Skeletal muscle cell (primary cell): Measurements from ENCODE around the gene TIGAR.

ENCODE experiments used
- DNase-seq: peaks from one replicate; pipeline ENCODE4 v3.0.0-alpha.2; 2010; ENCODE audit warnings: low read depth
- H3K4me3 ChIP-seq: 2 replicates; pipeline ENCODE4 v1.5.1; 2011; ENCODE audit warnings: low read depth, mild to moderate bottlenecking, control low read depth, low read length, moderate library complexity

The TIGAR gene

DNA sequence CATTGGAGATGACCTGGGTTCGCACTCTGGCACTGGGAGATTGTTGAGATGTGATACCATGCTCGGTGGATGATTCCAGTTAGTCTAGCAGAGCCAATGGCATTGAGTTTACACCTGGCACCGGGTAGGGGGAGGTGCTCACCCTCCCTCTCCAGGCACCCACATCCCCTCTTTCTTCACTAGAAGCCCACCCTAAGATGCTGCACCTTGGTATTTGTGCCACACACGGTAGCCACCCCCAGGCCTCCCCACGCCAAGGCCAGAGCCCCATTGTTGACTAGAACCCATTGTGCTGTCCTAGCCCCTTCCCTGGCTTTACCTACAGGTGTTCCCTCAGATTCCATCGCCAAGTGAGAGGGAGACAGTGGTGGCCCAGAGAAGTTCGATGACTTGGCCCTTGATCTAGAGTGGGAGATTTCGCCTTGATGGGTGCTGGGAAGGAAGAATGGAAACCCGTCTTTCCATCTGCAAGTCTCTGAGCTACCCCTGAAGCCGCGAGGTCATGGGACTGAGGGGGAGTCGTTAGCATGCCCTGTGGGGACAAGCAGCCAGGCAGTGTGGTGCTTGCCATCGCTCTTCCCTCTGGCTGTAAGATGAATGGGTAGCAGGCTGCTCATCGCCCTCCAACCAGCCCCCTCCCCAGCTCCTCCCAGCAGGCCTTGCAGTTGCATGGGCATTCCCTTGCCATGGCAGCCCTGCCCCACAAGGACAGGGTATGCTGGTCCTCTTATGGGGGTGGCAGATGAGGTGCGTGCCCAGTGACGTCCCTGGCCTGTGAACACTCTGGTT is 38.7 kb upstream of the TIGAR start:
- DNase-seq, result no peak
- no peak overlapping the region for H3K4me3 ChIP-seq

DNA sequence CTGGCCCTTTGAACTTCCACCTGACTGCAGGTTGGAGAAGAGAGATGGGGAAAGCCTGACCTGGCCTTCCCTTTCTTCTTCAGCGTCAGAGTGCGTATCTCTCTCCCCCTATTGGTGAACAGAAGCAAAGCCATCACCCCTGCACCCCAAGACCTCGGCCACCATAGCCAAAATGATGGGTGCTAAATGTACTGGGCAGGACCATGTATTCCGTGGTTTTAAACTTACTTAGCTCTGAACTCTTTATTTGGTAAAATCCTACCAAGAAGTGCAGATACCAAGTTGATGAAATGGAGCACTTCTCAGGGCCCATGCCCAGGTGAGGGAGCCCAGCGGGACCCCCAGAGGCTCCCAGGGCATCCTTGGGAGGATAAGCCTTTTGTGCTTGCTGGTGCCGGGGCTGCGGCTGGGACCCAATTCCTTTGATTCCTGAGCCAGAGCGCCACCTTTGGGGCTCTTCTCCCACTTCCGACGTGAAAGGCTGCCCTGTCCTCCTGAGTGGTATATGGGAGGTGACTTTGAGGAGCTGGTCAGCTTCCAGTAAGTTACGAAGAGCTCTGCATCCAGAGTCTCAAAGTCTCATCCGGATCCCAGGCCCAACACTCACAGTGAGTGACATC is 38.0 kb upstream of the TIGAR start:
- no peak for DNase-seq
- no peak overlapping the region for H3K4me3 ChIP-seq

DNA sequence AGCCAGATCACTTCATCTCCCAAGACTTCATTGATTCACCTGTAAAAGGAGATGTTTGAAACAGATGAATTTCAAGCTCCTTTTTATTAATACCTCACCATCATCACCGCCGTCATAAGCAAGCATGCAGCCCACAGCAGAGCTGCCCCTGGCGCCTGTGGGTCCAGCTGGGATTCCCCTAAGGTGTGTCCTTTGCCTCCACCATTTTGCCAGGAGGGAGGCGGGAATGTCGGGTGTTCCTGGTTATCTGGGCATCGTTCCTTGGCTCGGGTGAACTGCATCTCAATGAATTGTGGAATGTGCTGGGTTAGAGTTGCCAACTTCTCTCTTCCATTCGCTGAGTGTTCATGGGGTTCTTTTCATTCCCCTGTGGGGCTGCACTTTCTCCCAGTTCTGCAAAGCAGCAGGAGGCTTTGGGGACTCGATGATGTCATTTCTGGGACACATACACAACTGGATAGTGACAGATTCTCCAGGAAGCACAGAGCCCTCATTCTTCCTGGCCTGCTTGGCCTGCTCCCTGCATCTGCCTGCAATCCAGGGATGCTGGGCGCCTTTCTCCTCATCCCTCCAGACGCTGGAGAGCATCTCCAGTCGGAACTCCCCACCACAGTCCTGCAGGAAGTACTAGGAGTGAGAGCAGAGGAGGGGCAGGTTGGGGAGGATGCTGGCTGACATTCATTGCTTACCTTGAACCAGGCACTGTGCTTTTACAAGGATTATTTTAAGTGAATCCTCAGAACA is 37.3 kb upstream of the TIGAR start:
- no peak for DNase-seq
- no peak overlapping the region for H3K4me3 ChIP-seq

DNA sequence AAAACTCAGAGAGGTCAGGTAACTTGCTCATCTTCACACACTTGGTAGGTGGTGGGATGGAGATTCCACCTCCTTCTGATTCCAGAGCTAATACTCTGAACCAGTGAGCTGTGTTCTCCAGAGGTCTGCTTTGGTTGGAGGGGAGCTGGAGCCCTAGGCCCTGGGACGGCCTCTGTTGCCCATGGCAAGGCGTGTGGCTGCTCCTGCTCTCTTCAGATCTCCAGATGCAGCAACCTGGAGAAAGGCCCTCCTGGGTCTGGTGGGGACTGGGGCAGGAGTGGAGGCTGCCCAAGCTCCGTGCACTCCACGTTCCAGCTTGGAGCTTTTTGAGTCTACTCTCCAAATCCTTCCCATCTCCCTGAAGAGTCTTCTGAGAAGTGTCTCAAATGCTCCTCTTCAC is 36.7 kb upstream of the TIGAR start:
- DNase-seq, result no peak
- no peak overlapping the region for H3K4me3 ChIP-seq

DNA sequence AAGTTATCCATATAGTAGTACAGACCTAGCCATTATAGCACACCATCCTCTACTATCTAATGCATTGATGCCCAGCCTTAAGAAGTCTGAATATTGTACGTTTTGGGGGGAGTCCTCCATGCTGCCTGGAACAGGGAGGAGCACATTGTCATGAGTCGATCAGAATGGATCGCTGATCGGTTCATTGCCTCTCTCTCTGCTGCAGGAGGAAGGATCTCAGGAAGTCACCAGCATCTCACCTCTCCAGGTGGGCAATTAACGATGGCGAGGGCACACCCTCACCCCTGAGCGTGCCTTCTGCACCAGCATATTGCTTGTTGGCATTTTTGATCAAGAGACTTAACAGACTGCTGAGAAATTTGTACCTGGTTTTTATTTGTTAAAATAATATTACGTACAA is 35.9 kb upstream of the TIGAR start:
- H3K4me3 ChIP-seq, result no peak overlapping the region
- DNase-seq, result no peak

DNA sequence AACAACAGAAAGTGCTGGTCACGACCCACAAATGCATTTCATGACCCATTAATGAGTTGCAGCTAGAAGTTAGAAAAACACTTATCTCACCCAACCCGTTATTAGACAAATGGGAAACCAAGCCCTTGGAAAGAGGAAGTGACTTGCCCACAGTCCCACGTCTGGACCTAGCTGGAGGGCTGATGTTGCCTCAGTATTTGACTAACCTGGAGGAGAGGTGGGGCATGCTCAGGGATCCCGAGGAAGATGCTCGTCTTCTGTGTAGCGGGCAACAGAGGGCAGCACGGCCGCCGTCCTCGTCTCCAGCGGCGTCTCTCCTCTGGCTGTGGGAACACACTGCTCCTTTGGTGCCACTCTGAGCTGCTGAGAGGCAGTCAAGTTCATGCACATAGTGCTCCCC is 34.8 kb upstream of the TIGAR start:
- no peak overlapping the region for H3K4me3 ChIP-seq
- no peak for DNase-seq

DNA sequence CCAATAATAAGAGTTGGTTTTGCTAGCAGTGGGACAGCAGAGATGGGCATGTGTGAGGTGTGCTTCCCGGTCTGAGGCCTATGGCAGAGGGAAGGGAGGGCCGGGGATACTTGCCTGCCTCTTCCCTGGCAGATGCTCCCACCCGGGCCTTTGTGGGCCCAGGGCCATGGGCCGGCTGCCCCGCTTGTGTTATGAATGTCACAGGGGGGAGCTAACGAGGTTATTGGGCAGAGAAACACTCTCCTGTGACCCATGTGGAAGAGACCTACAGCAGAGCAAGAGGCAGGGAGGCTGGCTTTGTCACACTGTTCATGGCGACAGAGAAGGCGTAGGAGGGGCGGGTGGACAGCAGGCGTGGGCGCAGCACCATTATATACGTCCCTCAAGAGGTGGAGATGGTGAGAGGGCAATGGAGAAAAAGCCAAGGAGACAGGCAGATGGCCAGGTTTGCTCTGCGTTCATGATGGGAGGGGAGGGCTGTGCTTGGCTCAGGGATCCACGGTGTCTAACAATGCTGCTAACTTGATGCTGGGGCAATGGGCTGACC is 34.2 kb upstream of the TIGAR start:
- no peak for DNase-seq

DNA sequence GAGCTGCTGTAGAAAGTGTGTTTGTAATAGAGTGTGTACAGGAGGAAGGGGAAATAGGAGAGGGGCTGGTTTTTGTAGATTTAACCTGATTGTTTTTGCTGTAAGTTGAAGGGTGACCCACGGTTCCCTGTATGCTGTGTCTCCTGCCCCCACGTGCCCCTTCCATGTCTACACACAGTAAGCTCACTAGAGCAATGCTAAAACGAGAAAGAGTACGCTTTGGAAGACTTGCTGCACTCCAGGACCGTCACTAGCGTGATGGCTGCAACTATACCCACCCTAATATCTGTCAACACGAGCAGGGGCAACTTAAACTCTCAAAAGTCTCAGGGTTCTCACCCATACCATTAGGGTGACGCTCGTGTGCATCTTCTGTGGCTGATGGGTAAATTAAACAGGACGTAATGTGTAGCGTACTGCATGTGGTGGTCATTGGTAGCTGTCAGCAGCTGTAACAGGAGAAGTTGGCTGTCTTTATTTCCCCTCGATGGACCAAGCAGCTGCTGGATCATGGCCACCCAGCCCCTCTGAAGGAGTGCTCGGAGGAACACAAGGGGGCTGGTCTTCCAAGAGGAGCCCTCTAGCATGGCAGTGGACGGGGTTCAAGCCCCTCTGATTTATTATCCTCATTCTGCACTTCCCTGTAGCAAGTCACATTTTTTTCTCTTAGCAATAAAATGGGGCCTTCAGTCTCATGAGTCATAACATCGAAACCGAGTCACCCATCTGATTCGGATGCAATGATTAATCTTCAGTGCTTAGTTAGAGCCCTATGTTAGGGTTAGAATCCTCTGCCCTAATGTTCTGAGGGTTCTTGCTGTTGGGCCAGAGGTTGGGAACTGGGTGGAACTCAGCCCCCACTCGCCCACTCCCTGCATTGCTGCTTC is 33.4 kb upstream of the TIGAR start:
- DNase-seq, result peak; percentile 67
- H3K4me3 ChIP-seq, result no peak overlapping the region

More for the DNA sequence above, 34.2 kb upstream of the TIGAR start:
- H3K4me3 ChIP-seq, result no peak overlapping the region

DNA sequence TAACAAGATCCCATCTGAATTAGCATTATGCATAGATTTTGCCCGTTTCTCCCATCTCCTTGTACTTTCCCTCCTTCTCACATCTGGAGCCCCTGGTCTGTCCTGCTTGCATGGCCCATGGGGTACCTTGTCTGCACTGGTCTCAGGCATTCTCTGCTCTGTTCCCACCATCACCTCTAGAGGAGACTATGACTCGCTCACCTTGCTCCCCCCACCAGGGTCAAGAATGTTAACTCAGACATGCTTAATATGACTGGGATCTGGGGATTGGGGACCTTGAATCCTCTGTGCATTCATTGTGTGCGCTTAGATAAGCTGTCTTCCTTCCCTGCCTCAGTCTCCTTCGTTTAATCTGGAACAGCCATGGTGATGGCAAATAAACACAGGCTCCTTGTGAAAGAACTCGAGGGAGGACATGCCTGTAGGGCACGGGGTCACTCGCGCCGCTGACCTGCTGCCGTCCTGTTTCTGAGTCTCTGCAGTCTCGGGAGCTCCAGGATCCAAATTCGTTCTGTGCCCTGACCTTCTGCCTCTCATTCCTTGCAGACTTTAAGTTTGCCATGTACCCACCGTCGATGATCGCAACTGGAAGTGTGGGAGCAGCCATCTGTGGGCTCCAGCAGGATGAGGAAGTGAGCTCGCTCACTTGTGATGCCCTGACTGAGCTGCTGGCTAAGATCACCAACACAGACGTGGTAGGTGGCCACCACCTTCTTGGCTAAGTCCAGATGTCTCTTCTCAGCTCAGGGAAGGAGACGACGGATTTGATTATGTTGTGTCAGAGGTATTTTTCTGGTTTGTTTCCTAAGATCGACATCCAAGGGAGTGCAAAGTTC is 32.5 kb upstream of the TIGAR start:
- H3K4me3 ChIP-seq, result no peak overlapping the region
- DNase-seq, result no peak

DNA sequence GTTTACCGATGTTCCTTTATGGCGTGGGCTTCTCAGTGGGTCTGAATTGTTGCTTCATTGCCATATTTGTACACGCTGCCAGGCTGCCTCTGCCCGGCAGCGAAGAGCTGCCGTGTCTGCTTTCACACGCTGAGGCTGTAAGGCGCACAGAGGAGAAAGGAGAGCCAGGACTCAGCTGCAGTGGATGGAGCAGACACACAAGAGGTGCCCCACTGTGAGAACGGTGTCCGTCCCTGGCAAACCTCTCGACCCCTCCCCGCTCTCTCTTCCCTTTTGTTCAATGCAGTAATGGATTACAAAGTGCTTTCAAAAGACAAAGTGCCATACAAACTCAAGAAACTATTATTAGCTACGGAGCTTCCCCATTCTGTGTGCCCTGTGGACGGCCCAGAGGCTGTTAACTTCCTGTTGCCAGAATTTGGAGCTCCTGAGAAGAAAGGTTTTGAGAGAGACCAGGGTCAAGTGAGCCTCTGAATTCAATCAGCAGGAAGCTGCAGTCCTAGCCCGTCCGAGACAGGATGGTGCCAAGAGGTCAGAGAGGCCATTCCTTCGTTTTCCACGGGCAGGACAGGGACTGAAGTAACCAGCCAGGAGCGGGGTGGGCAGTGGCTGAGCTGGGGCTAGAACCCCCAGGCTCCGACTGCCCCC is 31.7 kb upstream of the TIGAR start:
- no peak overlapping the region for H3K4me3 ChIP-seq
- no peak for DNase-seq

DNA sequence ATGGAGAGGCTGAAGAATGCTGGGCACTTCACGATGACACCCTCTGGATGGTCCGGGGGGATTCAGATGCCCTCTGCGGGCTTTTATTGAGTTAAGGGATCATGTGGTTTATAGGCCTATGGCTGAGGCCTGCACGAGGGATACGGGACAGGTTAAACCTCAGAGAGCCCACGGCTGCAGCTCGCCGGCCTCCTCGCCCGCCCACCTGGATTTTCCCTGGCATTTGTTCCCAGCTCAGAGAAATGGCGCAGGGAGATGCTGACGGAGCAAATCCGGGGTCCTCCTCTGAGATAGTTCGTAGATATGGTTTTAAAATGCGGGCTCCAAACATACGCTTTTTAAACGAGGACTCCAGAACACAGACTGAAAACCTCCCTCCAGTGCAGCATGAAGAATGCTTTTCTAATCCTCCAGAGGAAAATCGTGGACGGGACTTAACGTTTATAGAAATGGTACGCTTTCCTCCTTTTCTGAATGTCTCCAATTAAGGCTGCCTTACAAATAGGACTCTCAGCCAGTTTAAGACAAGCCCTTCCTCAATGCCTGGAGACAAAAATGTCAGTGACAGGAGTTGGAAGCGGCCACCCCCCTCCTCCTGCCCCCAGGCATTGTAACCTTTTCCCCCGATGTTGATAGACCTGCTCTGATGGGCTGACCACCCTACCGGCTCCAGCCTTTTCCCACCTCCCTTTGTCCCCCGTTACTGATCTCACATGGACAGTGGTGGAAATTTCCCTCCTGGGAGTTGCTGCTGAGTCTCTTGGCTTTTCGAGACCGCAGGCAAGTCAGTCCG is 30.8 kb upstream of the TIGAR start:
- H3K4me3 ChIP-seq, result no peak overlapping the region

DNA sequence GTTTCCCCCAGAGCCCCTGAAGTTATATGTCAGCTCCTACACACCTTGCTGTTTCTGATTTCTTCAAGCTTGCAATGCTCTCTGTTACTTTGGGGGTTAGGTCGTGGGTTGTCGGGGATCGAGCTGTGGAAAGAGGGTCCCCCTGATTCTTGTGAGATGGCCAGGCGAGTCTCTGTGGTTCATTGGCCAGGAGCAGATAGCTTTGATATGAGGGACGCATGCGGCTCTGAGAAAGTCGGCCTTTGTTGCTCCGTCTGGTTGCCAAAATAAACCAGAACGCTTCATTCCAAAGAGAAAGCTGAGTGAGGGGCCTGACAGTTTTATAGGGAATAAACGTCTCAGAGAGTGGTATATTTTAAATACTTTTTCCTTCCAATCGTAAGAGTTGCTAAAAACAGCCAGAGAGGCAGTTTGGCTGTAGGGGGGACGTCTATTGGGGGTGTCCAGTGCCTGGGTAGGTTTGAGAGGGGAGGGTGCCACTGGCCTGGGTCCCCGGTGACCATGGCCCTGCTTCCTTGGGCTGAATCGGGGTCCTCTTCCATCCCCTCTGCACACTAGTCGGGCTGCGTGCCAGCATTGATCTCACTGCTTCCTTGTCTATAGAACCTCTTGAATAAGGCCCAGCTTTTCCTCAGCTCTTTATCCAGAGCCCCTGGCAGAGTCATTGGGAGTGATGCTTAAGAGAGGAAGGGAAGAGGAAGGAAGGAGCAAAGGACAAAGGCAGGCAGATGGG is 28.5 kb upstream of the TIGAR start:
- no peak overlapping the region for H3K4me3 ChIP-seq
- no peak for DNase-seq

More for the DNA sequence above, 30.8 kb upstream of the TIGAR start:
- DNase-seq, result no peak

DNA sequence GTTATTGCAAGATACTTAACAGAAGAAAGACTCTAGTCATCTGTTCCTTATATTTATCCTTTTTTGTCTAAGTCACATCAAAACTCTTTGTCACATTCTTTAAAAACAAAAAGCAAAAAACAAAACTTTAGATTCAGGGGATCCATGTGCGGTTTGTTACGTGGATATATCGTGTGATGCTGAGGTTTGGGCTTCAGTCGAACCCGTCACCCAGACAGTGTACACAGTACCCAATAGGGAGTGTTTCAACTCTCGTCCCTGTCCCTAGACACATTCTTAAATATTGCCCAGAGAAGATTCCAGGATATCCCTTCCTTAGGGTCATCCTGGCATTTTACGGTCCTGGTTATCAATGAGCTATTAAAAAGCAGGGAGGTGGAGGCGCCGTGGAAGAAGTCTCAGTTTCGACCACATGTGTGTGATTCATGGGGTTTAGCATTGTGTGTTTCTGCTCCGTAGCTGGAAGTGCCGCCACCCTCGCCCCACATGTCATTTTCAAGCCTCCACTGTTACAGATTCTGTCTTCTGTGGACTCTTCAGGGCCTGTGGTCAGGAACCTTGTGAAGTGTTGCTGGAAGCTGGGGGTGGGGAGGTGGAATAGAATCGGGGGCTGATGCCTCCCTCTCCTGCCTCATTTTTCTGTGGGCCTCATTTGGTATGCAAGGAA is 27.6 kb upstream of the TIGAR start:
- no peak overlapping the region for H3K4me3 ChIP-seq
- DNase-seq, result no peak

DNA sequence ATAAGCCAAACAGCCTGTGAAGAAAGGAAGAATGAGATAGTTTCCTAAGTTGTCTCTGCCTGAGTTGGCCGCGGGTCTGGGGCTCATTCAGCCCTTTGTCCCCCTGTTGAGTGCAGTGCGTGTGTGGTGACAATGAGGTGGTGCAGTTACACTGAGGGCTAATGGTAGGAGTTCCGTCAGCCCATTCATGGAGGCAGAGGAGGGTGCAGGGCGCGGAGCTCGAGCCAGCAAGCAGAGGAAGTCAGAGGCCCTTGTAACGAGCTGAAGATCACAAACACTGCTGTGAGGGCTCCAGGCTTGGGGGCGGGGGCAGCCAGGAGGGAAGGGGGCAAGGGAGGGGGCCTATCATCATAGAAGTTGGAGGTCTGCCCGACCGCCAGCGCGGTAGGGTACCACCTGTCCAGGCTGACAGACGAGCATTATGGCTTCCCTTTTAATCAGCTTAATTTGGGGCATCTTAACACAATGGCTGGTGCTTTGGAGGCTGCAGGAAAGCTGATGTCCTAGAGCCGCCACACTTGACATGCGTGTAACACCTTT is 27.0 kb upstream of the TIGAR start:
- H3K4me3 ChIP-seq, result no peak overlapping the region
- DNase-seq, result no peak

DNA sequence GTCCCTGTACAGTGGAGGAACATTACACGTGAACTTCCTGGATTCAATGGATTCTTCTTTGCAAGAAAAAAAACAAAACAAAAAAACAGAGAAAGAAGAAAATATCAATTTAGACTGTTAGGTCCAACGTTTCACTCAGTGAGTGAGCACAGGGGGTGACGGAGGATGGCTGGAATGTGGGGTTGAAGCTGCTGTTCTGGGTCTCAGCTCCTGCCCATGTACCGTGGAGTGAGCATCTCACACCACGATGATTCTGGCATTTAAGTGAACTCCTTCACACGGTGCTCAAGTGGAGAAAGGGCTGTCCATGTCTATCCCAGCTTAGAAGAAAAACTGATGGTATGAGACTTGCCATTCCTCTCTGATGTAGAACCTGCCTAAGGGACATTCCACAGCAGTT is 24.3 kb upstream of the TIGAR start:
- H3K4me3 ChIP-seq, result no peak overlapping the region
- no peak for DNase-seq

DNA sequence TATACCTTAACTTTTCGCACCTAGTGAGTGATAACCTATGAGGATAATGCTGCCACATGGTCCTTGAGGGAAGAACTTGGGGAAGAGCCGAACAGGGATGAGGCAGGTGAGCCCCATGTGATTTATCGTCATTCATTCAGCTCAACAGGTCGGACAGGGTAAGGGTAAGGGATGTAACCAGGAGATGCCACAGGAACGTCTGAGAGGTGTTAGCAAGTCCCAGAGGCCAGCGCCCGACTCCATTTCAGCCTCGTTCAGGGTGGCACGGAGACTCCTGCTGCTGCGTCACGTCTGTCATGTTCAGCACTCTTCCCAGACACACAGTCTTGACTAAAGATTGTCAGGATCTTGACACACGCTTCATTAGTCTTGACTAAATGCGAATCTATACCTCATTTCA is 23.4 kb upstream of the TIGAR start:
- DNase-seq, result no peak
- H3K4me3 ChIP-seq, result no peak overlapping the region
